Transverse colon (tissue), 4 donors: ENCODE results near the gene PRKAG1. TPM values are rescaled to one million over a fixed set of nuclear protein-coding genes. Genes with fewer than 3 reads are reported as not detected.

ENCODE experiments used
- DNase-seq: peaks from one replicate; pipeline ENCODE4 v3.0.0-alpha.2; 2019
- H3K27ac ChIP-seq, 4 donors: fragments of 200-600 bp; sonication (generic); 2 replicates each; pipeline ENCODE4 v1.5.1; 2016 to 2018; ENCODE audit warnings: inconsistent platforms in 4 of 4
- H3K27me3 ChIP-seq: fragments of 200-600 bp; sonication (generic); 2 replicates; pipeline ENCODE4 v1.5.1; 2017; ENCODE audit warnings: inconsistent platforms
- H3K36me3 ChIP-seq, 4 donors: fragments of 200-600 bp; sonication (generic); 2 replicates each; pipeline ENCODE4 v1.5.1; 2017 to 2019; ENCODE audit warnings: inconsistent platforms in 4 of 4
- H3K4me1 ChIP-seq, 4 donors: fragments of 200-600 bp; sonication (generic); 2 replicates each; pipeline ENCODE4 v1.5.1; 2017 to 2020; ENCODE audit warnings: inconsistent platforms in 4 of 4
- H3K4me3 ChIP-seq, 4 donors: fragments of 200-600 bp; sonication (generic); 1 replicate in 1 of 4; 2 replicates in 3 of 4; pipeline versions ENCODE4 v1.5.1 to v1.6.1; 2017 to 2019; ENCODE audit warnings: inconsistent platforms in 4 of 4
- H3K9me3 ChIP-seq, 2 donors: fragments of 200-600 bp; sonication (generic); 2 replicates each; pipeline ENCODE4 v1.5.1; 2017 to 2019; ENCODE audit warnings: inconsistent platforms in 2 of 2
- EP300 ChIP-seq: sonication (generic); formaldehyde crosslinking; IDR thresholded peaks from one replicate; pipeline ENCODE4 v1.6.1; 2017; ENCODE audit warnings: antibody characterized with exemption, low read depth
- POLR2A ChIP-seq: fragments of 450-650 bp; IDR thresholded peaks from one replicate; pipeline ENCODE4 v1.6.1; 2016; ENCODE audit warnings: antibody characterized with exemption, mild to moderate bottlenecking, moderate library complexity
- POLR2AphosphoS5 ChIP-seq, 3 donors: sonication (generic); formaldehyde crosslinking; IDR thresholded peaks; one replicate each; pipeline ENCODE4 v1.6.1; 2016; ENCODE audit warnings: antibody characterized with exemption in 3 of 3
- WGBS, 2 donors: methylation state at CpG; one replicate each; pipeline ENCODE4 v1.1.5; 2018; ENCODE audit warnings: low coverage in 1 of 2; 5-methylcytosine and 5-hydroxymethylcytosine counted together
- in situ Hi-C, 4 donors: fragments of 200-750 bp; cut with MboI; loops; one replicate each; pipeline versions ENCODE4 v1.15.0 to v1.15.1; 2017; ENCODE audit warnings: low sequenced_read_pairs in 3 of 4, low pct_ligation_motif_present in 1 of 4, low pct_unique_long_range_greater_than_20kb in 1 of 4
- intact Hi-C: fragments of 100-400 bp; cut with DNase I; formaldehyde crosslinking; loops from one replicate; pipeline ENCODE4 v1.15.1; 2023; ENCODE audit warnings: low total_unique reads
- total RNA-seq, 4 donors: library from RNA; depleted of rRNA; stranded (reverse); fragments of >200 nt; gene quantifications; one replicate each; pipeline ENCODE4 v1.1.0, GENCODE V29; 2016
- TF ChIP-seq, protein P1 (sequence below), 5 experiments: fragments of 200-600 bp in 3 of 5; fragments of 450-650 bp in 2 of 5; sonication (generic) in 3 of 5; IDR thresholded peaks; 1 replicate in 2 of 5; 2 replicates in 3 of 5; pipeline ENCODE4 v1.5.1; 2016 to 2017; ENCODE audit warnings: antibody characterized with exemption in 5 of 5, inconsistent platforms in 3 of 5, mild to moderate bottlenecking in 2 of 5, moderate library complexity in 1 of 5

Gene PRKAG1
- total RNA-seq, 4 donors from 2014 or later = 21.7 to 44.0 (median 42.3) TPM

DNA sequence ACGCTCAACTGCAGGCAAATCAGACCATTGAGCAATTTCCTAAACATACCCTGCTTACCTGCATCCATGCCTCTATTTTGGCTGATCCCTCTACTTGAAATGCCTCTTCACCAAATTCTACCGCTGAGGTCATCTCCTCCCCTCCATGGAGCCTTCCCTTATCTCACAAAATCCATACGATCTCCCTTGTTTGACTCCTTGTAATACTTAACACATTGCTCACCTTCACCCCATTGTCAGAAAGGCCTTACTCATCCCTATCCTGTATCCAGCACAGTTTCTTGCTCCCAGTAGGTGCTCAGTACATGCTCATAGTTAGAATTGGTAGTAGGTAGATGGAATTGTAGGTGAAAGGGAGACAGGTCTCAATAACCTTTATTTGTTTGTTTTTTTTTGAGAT lies 24.8 kb downstream of the PRKAG1 start:
- no peak for TF ChIP-seq EP300
- TF ChIP-seq POLR2A = no peak
- TF ChIP-seq, protein P1, sequence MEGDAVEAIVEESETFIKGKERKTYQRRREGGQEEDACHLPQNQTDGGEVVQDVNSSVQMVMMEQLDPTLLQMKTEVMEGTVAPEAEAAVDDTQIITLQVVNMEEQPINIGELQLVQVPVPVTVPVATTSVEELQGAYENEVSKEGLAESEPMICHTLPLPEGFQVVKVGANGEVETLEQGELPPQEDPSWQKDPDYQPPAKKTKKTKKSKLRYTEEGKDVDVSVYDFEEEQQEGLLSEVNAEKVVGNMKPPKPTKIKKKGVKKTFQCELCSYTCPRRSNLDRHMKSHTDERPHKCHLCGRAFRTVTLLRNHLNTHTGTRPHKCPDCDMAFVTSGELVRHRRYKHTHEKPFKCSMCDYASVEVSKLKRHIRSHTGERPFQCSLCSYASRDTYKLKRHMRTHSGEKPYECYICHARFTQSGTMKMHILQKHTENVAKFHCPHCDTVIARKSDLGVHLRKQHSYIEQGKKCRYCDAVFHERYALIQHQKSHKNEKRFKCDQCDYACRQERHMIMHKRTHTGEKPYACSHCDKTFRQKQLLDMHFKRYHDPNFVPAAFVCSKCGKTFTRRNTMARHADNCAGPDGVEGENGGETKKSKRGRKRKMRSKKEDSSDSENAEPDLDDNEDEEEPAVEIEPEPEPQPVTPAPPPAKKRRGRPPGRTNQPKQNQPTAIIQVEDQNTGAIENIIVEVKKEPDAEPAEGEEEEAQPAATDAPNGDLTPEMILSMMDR (IDR thresholded peaks at IDR 0.05) = no peak
- TF ChIP-seq POLR2AphosphoS5 (IDR thresholded peaks at IDR 0.05) = no peak
- no peak for DNase-seq
- Histone ChIP-seq H3K4me1 (peaks cover 5 to 31% (median 28%) of the 10 kb centered on the region in 4 donors), H3K4me3 (no peak overlapping the region), H3K9me3 (no peaks in the 10 kb centered on the region), H3K36me3 (no peaks in the 10 kb centered on the region), H3K27ac (no peak overlapping the region), H3K27me3 (peaks cover 91% of the 10 kb centered on the region)
- in situ Hi-C loops (no loop called here), intact Hi-C loops (no loop called here)
- WGBS, 2 donors = 79 to 87% methylated on average over 3 of the region's 3 CpGs

DNA sequence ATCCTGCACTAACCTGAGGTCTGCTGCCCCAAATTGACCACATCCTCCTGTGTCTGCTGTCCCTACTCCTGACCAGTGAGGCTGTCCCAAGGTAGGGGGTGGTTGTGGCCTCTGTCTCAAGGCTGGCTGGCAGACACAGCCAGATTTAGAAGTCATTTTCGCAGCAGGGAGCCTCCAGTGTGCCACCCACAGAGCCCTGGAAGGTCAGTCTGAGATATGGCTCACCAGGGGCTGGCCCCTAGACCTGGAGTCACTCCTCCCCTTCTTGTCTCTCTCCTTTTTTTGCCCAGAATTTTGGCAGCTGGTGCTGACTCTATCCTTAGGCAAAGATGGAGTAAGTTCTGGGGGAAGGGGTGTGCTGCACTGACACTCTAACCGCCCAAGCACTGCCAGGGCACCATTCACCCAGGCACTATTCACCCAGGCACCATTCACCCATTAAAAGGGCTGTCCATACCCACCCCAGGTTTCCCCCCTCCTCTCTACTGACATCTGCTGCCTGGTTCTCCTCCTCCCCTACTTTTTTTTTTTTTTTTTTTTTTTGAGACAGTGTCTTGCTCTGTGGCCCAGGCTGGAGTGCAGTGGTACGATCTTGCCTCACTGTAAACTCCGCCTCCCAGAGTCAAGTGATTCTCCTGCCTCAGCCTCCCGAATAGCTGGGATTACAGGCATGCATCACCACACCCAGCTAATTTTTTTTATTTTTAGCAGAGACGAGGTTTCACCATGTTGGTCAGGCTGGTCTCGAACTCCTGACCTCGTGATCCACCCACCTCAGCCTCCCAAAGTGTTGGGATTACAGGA lies 27.1 kb downstream of the PRKAG1 start:
- Histone ChIP-seq H3K9me3 (no peaks in the 10 kb centered on the region), H3K36me3 (no peaks in the 10 kb centered on the region), H3K4me3 (no peak overlapping the region), H3K27ac (no peak overlapping the region), H3K27me3 (peaks cover 85% of the 10 kb centered on the region), H3K4me1 (peaks cover 0 to 8% (median 5%) of the 10 kb centered on the region in 4 donors)
- WGBS, 2 donors = 62 to 66% methylated on average over 6 to 8 of the region's 8 CpGs
- in situ Hi-C loops (no loop called here), intact Hi-C loops (no loop called here)
- TF ChIP-seq POLR2A (no peak), POLR2AphosphoS5 (IDR thresholded peaks at IDR 0.05) (no peak), EP300 (no peak)
- TF ChIP-seq, protein P1 (IDR thresholded peaks at IDR 0.05) = no peak
- no peak for DNase-seq

DNA sequence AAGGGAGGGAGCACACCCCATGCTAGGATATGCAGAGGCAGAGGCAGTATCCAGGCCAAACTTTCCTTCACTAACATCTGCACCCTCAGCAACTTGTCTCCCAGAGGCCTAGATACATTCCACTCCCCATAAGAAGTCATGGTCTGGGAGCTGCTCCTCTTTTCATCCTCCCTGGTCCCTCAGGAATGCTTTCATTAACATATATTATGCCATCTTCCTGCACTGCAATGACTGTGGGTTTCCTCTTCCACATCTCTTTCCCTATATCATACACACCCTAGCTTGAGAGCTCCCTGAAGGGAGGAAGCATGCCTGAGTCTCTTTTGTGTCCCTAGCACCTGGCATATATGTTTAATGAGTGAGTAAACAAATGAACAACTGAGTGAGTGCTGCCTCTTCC lies 28.0 kb downstream of the PRKAG1 start:
- Histone ChIP-seq H3K4me1 (peaks cover 0 to 12% (median 7%) of the 10 kb centered on the region in 4 donors), H3K27me3 (peaks cover 83% of the 10 kb centered on the region), H3K4me3 (no peak overlapping the region), H3K36me3 (no peaks in the 10 kb centered on the region), H3K27ac (no peak overlapping the region), H3K9me3 (no peaks in the 10 kb centered on the region)
- intact Hi-C loops (no loop called here), in situ Hi-C loops (no loop called here)
- DNase-seq = no peak
- no peak for TF ChIP-seq POLR2A
- no peak for TF ChIP-seq EP300
- no peak for TF ChIP-seq POLR2AphosphoS5 (IDR thresholded peaks at IDR 0.05)
- TF ChIP-seq, protein P1 (IDR thresholded peaks at IDR 0.05) = no peak

DNA sequence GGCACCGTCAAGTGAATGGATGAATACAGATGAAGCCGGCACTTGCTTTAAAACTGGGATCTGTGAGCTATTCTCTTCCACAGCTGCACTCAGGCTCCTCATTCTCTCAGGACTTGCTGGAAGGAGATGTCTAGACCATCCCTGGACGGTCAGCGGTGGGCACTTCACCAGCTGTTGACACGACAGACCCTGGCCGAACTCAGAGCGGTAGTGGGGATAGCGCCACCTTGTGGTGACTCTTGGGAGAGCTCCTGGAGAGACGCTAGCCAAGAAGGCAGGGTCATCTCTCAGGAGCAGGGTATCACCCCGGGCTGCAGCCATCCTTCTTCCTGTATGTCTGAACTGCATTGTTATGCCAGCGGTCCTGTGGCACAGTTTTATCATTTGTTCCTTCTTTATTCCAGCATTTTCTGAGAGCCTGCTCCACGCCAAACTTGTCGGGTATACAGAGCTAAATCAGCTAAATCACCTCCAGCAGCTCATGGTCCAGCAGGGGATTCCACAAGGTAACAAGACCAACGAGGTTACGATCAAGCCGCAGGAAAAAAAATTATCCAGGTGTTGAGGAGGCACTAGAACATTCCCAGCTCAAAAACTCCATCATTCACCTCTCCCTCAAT lies 30.4 kb downstream of the PRKAG1 start:
- in situ Hi-C loops = no loop called here
- Histone ChIP-seq H3K4me1 (peaks cover 0 to 8% (median 4%) of the 10 kb centered on the region in 4 donors), H3K27ac (no peak overlapping the region), H3K4me3 (no peak overlapping the region), H3K27me3 (peaks cover 84% of the 10 kb centered on the region), H3K36me3 (no peaks in the 10 kb centered on the region), H3K9me3 (no peaks in the 10 kb centered on the region)
- WGBS, 2 donors = 26 to 76% methylated on average over 2 to 16 of the region's 16 CpGs
- TF ChIP-seq POLR2AphosphoS5 (IDR thresholded peaks at IDR 0.05) (no peak), POLR2A (no peak), EP300 (no peak)
- TF ChIP-seq, protein P1 (IDR thresholded peaks at IDR 0.05) = peak; percentile 72 to 90 (median 82)
- intact Hi-C loops = no loop called here
- DNase-seq = peak; percentile 75
